ENCODE measurements around the gene PSMD5. TPM values are rescaled to one million over a fixed set of nuclear protein-coding genes. Genes with fewer than 3 reads are reported as not detected.
A peak's percentile ranks its signal among the peaks of the same experiment; 100 is the strongest.

PSMD5 gene
- polyA plus RNA-seq, 1 donor (not counting 4 experiments of a cell fraction or from before 2014, with no cell fraction given), result 55.2 TPM

DNA sequence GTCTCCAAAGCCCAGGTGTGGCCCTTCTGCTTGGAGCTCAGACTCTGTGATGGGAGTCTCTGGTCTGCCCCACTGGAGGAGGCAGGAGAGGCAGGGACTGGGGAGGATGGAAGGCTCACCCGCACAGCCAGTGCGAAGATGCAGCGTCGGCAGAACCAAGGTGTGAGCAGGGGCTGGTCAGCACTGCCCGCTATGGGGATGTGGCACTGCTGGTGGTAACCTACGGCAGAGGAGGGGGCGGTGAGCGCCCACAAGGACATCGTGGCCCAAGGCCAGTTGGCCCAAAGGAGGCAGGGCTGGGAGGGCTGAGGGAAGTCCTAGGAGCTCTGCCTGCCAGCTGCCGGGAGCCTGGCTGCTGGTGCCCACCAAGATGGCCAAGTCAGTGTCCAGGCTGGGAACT is 27.0 kb upstream of the PSMD5 start:
- Histone ChIP-seq H3K27me3 (ENCODE audit: control insufficient read depth, extremely low read depth, insufficient read depth, low read length) (no peaks in the 10 kb centered on the region), H3K9me3 (ENCODE audit: control insufficient read depth, low read depth, low read length) (no peaks in the 10 kb centered on the region), H3K4me1 (ENCODE audit: control insufficient read depth, extremely low read depth, insufficient read depth, low read length) (peaks cover 28% of the 10 kb centered on the region), H3K4me2 (ENCODE audit: control insufficient read depth, extremely low read depth, insufficient read depth, low read depth, low read length) (peak overlapping the region; percentile 84), H3K9ac (ENCODE audit: control insufficient read depth, extremely low read depth, insufficient read depth, low read length) (no peak overlapping the region), H3K9me1 (ENCODE audit: control insufficient read depth, extremely low read depth, insufficient read depth, low read length) (no peaks in the 10 kb centered on the region), H3K36me3 (ENCODE audit: control insufficient read depth in 2 of 2, extremely low read depth in 1 of 2, insufficient read depth in 2 of 2, low read length in 2 of 2) (peaks cover 1 to 46% of the 10 kb centered on the region in 2 experiments), H2AFZ (ENCODE audit: control insufficient read depth, low read length) (no peak overlapping the region), H3K79me2 (ENCODE audit: control insufficient read depth, insufficient read depth, low read length) (no peaks in the 10 kb centered on the region), H4K20me1 (ENCODE audit: control insufficient read depth, extremely low read depth, insufficient read depth, low read length) (no peaks in the 10 kb centered on the region), H3K4me3 (ENCODE audit: control insufficient read depth in 2 of 3, extremely low read depth in 1 of 3, insufficient read depth in 2 of 3, low read depth in 1 of 3, low read length in 3 of 3) (no peak overlapping the region), H3K27ac (ENCODE audit: control insufficient read depth, insufficient read depth, low read length) (no peak overlapping the region)
- dilution Hi-C loops (cut with MboI; ENCODE audit: extremely low pct_ligation_motif_present, low sequenced_read_pairs), result no loop called here
- DNase-seq (ENCODE audit: low read depth, low spot score), result no peak
- no peak for FAIRE-seq
- TF ChIP-seq EZH2 (IDR thresholded peaks at IDR 0.05; ENCODE audit: low read length), result no peak
- TF ChIP-seq, protein P1, sequence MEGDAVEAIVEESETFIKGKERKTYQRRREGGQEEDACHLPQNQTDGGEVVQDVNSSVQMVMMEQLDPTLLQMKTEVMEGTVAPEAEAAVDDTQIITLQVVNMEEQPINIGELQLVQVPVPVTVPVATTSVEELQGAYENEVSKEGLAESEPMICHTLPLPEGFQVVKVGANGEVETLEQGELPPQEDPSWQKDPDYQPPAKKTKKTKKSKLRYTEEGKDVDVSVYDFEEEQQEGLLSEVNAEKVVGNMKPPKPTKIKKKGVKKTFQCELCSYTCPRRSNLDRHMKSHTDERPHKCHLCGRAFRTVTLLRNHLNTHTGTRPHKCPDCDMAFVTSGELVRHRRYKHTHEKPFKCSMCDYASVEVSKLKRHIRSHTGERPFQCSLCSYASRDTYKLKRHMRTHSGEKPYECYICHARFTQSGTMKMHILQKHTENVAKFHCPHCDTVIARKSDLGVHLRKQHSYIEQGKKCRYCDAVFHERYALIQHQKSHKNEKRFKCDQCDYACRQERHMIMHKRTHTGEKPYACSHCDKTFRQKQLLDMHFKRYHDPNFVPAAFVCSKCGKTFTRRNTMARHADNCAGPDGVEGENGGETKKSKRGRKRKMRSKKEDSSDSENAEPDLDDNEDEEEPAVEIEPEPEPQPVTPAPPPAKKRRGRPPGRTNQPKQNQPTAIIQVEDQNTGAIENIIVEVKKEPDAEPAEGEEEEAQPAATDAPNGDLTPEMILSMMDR (optimal IDR thresholded peaks at IDR 0.05 in 1 of 3, IDR thresholded peaks at IDR 0.05 in 1 of 3, conservative IDR thresholded peaks at IDR 0.05 in 1 of 3; ENCODE audit: extremely low read depth in 1 of 3, insufficient read depth in 2 of 3, low read length in 3 of 3), result no peak

- H3K9me3 ChIP-seq (ENCODE audit: control insufficient read depth, low read depth, low read length), result no peaks in the 10 kb centered on the region
- H4K20me1 ChIP-seq (ENCODE audit: control insufficient read depth, extremely low read depth, insufficient read depth, low read length), result no peaks in the 10 kb centered on the region
- H2AFZ ChIP-seq (ENCODE audit: control insufficient read depth, low read length), result peak overlapping the region; percentile 94
- DNase-seq (ENCODE audit: low read depth, low spot score) (no peak), FAIRE-seq (no peak)
- no peaks in the 10 kb centered on the region for H3K9me1 ChIP-seq (ENCODE audit: control insufficient read depth, extremely low read depth, insufficient read depth, low read length)
- peak overlapping the region; percentile 84 for H3K4me2 ChIP-seq (ENCODE audit: control insufficient read depth, extremely low read depth, insufficient read depth, low read depth, low read length)
- peaks cover 1 to 46% of the 10 kb centered on the region in 2 experiments for H3K36me3 ChIP-seq (ENCODE audit: control insufficient read depth in 2 of 2, extremely low read depth in 1 of 2, insufficient read depth in 2 of 2, low read length in 2 of 2)
- no peaks in the 10 kb centered on the region for H3K27me3 ChIP-seq (ENCODE audit: control insufficient read depth, extremely low read depth, insufficient read depth, low read length)
- no peak for TF ChIP-seq EZH2 (IDR thresholded peaks at IDR 0.05; ENCODE audit: low read length)
- TF ChIP-seq, protein P1 (optimal IDR thresholded peaks at IDR 0.05 in 1 of 3, IDR thresholded peaks at IDR 0.05 in 1 of 3, conservative IDR thresholded peaks at IDR 0.05 in 1 of 3; ENCODE audit: extremely low read depth in 1 of 3, insufficient read depth in 2 of 3, low read length in 3 of 3), result peak in 1 of 3 experiments; percentile 3
- peak overlapping the region; percentile 50 to 70 (median 68) for H3K4me3 ChIP-seq (ENCODE audit: control insufficient read depth in 2 of 3, extremely low read depth in 1 of 3, insufficient read depth in 2 of 3, low read depth in 1 of 3, low read length in 3 of 3)
- peak overlapping the region; percentile 62 for H3K9ac ChIP-seq (ENCODE audit: control insufficient read depth, extremely low read depth, insufficient read depth, low read length)
- peak overlapping the region; percentile 47 for H3K27ac ChIP-seq (ENCODE audit: control insufficient read depth, insufficient read depth, low read length)
- H3K79me2 ChIP-seq (ENCODE audit: control insufficient read depth, insufficient read depth, low read length), result no peaks in the 10 kb centered on the region
- peaks cover 26% of the 10 kb centered on the region for H3K4me1 ChIP-seq (ENCODE audit: control insufficient read depth, extremely low read depth, insufficient read depth, low read length)
- dilution Hi-C loops (cut with MboI; ENCODE audit: extremely low pct_ligation_motif_present, low sequenced_read_pairs), result no loop called here
Observed at GRCh38 chr9:120869360-120869687, 26.6 kb upstream of the PSMD5 start.
